Lower leg skin (tissue), 3 donors: Measurements from ENCODE around the gene TMEM222.

Experiments
- CTCF ChIP-seq, 3 donors: fragments of 450-650 bp; IDR thresholded peaks; one replicate each; pipeline ENCODE4 v1.5.1; 2016; ENCODE audit warnings: antibody characterized with exemption in 3 of 3, mild to moderate bottlenecking in 3 of 3, moderate library complexity in 2 of 3
- POLR2A ChIP-seq, 2 donors: fragments of 450-650 bp; IDR thresholded peaks; one replicate each; pipeline ENCODE4 v1.6.1; 2016 to 2017; ENCODE audit warnings: antibody characterized with exemption in 2 of 2, mild to moderate bottlenecking in 1 of 2, moderate library complexity in 1 of 2

GRCh38 chr1:27292106-27292505, 29.9 kb upstream of the TMEM222 start:
- no peak for TF ChIP-seq CTCF (IDR thresholded peaks at IDR 0.05)
- TF ChIP-seq POLR2A (IDR thresholded peaks at IDR 0.05): no peak
